ENCODE data around the gene IRX5.

The IRX5 gene

GRCh38 chr16:54953461-54953860 lies 22.8 kb downstream of the IRX5 start:
- DNase-seq = no peak

- DNase-seq = no peak
These were observed 23.6 kb downstream of the IRX5 start for GRCh38 chr16:54954220-54954619.

DNA sequence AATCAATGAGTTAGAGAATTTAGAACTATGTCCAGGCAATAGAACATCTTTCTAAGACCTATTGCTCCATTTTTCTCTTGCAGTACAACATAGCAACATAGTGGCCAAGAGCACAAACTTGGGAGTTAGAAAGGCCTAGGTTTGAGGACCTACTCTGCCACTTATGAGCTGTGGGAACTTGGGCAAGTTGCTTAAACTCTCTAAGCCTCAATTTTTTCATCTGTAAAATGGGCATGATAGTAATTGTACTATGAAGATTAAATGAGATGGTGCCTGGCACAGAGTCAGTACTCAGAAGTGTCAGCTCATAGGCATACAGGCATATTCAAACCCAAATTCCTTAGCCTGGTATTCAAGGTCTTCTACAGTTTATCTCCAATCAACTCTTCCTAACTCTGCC lies 25.1 kb downstream of the IRX5 start:
- DNase-seq = no peak

- no peak for DNase-seq
These were observed 26.9 kb downstream of the IRX5 start for GRCh38 chr16:54957403-54958166.

DNA sequence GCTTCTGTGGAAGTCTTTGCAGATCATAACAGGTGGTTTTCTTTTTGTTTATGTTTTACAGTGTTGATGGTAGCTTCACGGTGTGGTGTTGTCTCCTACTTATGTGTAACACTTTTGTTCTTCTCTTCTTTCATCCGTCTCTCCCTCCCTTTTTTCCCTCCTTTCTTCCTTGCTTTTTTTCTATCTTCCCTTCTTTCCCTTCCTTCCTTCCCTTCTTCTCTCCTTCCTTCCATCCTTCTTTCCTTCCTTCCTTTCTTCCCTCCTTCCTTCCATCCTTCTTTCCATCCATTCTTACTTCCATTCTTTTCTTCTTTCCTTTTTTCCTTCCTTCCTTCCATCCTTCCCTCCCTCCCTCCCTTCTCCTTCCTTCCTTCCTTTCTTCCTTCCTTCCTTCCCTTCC lies 31.4 kb downstream of the IRX5 start:
- DNase-seq = no peak

GRCh38 chr16:54964239-54964638 lies 33.6 kb downstream of the IRX5 start:
- no peak for DNase-seq

- no peak for DNase-seq
These were observed 34.8 kb downstream of the IRX5 start for GRCh38 chr16:54965464-54965863.

DNA sequence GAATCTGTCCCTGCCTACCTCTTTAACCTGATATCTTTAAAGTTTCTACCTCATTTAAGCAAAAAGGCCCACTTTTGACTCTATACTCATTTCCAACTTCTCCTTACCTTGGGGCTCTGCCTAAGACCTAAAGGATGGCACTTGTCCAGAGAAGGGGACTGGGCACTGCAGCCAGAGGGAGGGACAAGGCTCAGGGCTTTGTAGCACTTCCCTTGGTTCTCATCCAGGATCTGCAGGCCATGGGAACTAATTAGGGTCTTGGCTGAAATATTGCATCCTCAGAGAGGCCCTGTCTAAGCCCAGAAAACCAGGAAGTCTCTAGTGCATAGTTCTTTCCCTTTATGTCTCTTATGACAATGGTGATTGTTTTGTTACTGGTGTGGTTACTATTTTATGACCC lies 37.3 kb downstream of the IRX5 start:
- DNase-seq = no peak

DNA sequence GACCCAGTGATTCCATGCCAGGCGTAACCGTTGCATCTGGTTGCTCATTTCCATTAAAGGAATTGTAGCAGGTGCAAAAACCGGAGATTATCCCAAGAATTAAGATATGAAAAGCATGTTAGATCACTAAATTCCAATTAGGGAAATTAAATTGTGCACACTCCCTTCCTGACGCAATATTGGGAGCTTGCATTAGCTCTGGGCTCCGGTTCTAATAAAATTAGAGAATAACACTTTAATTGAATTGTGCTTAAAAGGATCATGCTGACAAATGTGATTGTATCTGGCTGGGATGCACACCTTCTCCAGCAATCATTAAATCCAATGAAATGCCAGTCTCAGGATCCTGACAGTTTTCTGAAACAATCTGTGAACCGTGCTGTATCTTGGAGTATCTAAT lies 38.1 kb downstream of the IRX5 start:
- DNase-seq = no peak

- DNase-seq = no peak
These were observed 39.4 kb downstream of the IRX5 start for GRCh38 chr16:54970016-54970415.

DNA sequence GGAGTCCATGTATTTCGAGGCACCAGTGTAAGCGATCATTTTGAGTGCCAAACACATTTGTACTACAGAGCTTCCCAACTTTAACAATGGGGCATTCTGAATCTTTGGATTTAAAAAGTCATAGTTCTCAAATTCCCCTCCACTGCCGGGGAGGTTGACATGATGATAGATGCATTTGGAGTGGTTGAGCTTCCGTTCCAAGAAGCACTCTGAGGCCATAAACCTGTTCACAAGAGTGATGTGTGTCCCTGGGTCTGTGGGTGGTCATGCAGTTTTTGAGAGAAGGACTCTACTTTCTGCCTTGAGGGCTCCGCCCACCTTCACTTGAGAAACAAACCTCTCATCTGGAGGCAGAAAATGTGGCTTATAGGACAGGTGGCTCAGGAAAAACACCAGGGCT lies 43.7 kb downstream of the IRX5 start:
- no peak for DNase-seq

DNA sequence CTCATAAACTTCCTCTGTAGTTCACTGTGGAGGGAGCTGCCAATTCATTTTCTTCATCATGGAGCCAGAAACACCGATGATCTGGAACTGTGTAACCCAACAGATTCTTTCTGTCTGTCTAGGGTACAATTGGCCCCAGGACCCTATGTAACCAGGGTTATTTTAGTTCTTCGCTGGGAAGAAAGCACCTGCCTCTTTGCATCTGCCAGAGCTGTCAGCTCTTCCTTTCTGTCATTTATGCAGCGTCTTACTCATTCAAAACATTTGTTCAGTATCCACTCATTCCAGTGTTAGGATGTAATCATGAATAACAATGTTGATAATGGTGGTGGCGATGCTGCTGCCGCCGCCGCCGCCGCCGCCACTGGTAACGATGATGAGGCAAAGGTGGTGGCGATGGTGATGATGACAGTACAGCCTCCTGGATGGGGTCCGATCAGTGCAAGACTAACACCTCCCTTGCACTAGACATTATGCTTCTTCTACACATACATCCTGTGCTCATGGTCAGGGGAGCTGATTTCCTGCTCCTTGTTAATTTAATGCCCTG lies 46.1 kb downstream of the IRX5 start:
- no peak for DNase-seq

DNA sequence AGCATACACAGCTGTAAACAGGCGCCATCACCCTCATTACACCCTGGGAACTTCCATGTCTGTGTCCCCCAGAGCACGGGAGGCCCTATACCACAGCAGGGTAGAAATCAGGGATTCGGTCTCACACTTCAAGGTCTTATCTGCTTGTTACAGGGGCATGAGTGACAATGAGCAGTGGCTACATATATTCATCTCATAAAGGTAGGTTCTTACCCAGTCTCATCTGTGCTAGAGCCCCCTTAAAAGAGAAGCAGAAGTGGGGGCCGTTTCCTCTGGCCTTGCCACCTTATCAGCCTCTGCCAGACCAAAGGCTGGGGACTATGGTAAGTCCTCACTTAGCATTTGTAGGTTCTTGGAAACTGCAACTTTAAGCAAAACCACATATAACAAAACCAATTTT lies 46.5 kb downstream of the IRX5 start:
- no peak for DNase-seq

- no peak for DNase-seq
These were observed 50.2 kb downstream of the IRX5 start for GRCh38 chr16:54980821-54981220.

All from DMS153 (cell line).